ENCODE results near the gene PIAS2. TPM values are rescaled to one million over a fixed set of nuclear protein-coding genes. Genes with fewer than 3 reads are reported as not detected.

PIAS2 gene
- total RNA-seq, 4 donors from 2014 or later = 18.1 to 26.9 (median 25.4) TPM

GRCh38 chr18:46953195-46953594 lies 35.9 kb upstream of the PIAS2 start:
- 59% methylated on average over 5 of the region's 5 CpGs for WGBS
- Histone ChIP-seq H3K4me3 (no peak overlapping the region), H3K27ac (replicated peaks in 1 of 4) (no peak overlapping the region), H3K36me3 (no peaks in the 10 kb centered on the region), H3K9me3 (no peaks in the 10 kb centered on the region), H3K27me3 (peaks cover 0 to 3% (median 0%) of the 10 kb centered on the region in 4 donors), H3K4me1 (no peaks in the 10 kb centered on the region)
- TF ChIP-seq, protein P1, sequence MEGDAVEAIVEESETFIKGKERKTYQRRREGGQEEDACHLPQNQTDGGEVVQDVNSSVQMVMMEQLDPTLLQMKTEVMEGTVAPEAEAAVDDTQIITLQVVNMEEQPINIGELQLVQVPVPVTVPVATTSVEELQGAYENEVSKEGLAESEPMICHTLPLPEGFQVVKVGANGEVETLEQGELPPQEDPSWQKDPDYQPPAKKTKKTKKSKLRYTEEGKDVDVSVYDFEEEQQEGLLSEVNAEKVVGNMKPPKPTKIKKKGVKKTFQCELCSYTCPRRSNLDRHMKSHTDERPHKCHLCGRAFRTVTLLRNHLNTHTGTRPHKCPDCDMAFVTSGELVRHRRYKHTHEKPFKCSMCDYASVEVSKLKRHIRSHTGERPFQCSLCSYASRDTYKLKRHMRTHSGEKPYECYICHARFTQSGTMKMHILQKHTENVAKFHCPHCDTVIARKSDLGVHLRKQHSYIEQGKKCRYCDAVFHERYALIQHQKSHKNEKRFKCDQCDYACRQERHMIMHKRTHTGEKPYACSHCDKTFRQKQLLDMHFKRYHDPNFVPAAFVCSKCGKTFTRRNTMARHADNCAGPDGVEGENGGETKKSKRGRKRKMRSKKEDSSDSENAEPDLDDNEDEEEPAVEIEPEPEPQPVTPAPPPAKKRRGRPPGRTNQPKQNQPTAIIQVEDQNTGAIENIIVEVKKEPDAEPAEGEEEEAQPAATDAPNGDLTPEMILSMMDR (IDR thresholded peaks at IDR 0.05) = no peak
- no peak for TF ChIP-seq POLR2A (IDR thresholded peaks at IDR 0.05; ENCODE audit: low read depth)
- no peak for TF ChIP-seq EP300 (IDR thresholded peaks at IDR 0.05)
- TF ChIP-seq POLR2AphosphoS5 (IDR thresholded peaks at IDR 0.05) = no peak
- no peak for DNase-seq (ENCODE audit: extremely low spot score)
- intact Hi-C loops (cut with DNase I) = no loop called here

- DNase-seq (ENCODE audit: extremely low spot score) = no peak
- Histone ChIP-seq H3K27me3 (peaks cover 0 to 3% (median 0%) of the 10 kb centered on the region in 4 donors), H3K4me3 (no peak overlapping the region), H3K9me3 (no peaks in the 10 kb centered on the region), H3K27ac (replicated peaks in 1 of 4) (no peak overlapping the region), H3K36me3 (no peaks in the 10 kb centered on the region), H3K4me1 (peaks cover 0 to 14% (median 7%) of the 10 kb centered on the region in 4 donors)
- TF ChIP-seq, protein P1 (IDR thresholded peaks at IDR 0.05) = peak in 2 of 3 experiments; percentile 6 to 20
- TF ChIP-seq EP300 (IDR thresholded peaks at IDR 0.05) = no peak
- WGBS = 71% methylated on average over 5 of the region's 5 CpGs
- intact Hi-C loops (cut with DNase I) = no loop called here
Measured at GRCh38 chr18:46950064-46950656, 32.9 kb upstream of the PIAS2 start.

- peak overlapping the region; percentile 57 to 65 (median 58) for H3K4me3 ChIP-seq
- DNase-seq (ENCODE audit: extremely low spot score) = peak; percentile 94
- no peak for TF ChIP-seq POLR2AphosphoS5 (IDR thresholded peaks at IDR 0.05)
- TF ChIP-seq, protein P1 (IDR thresholded peaks at IDR 0.05) = no peak
- TF ChIP-seq EP300 (IDR thresholded peaks at IDR 0.05) = no peak
- TF ChIP-seq POLR2A (IDR thresholded peaks at IDR 0.05; ENCODE audit: low read depth) = no peak
- peaks cover 0 to 3% (median 0%) of the 10 kb centered on the region in 4 donors for H3K27me3 ChIP-seq
- H3K9me3 ChIP-seq = no peaks in the 10 kb centered on the region
- intact Hi-C loops (cut with DNase I) = no loop called here
- peaks cover 0 to 14% (median 7%) of the 10 kb centered on the region in 4 donors for H3K4me1 ChIP-seq
- H3K36me3 ChIP-seq = no peaks in the 10 kb centered on the region
- H3K27ac ChIP-seq (replicated peaks in 1 of 4) = peak overlapping the region in 1 of 4 donors; percentile 20
- under 1% methylated on average over 32 of the region's 32 CpGs for WGBS
Measured at GRCh38 chr18:46946656-46947282, 29.5 kb upstream of the PIAS2 start.

- Histone ChIP-seq H3K4me3 (no peak overlapping the region), H3K36me3 (no peaks in the 10 kb centered on the region), H3K4me1 (peaks cover 5 to 31% (median 24%) of the 10 kb centered on the region in 4 donors), H3K9me3 (no peaks in the 10 kb centered on the region), H3K27me3 (no peaks in the 10 kb centered on the region), H3K27ac (replicated peaks in 1 of 4) (no peak overlapping the region)
- TF ChIP-seq POLR2A (IDR thresholded peaks at IDR 0.05; ENCODE audit: low read depth) (no peak), POLR2AphosphoS5 (IDR thresholded peaks at IDR 0.05) (no peak), EP300 (IDR thresholded peaks at IDR 0.05) (no peak)
- TF ChIP-seq, protein P1 (IDR thresholded peaks at IDR 0.05) = no peak
- intact Hi-C loops (cut with DNase I) = no loop called here
- DNase-seq (ENCODE audit: extremely low spot score) = no peak
- WGBS = 97% methylated on average over 2 of the region's 2 CpGs
Measured at GRCh38 chr18:46942646-46943045, 25.3 kb upstream of the PIAS2 start.
